Myocyte (in vitro differentiated cells): ENCODE data around the gene TAS2R4. TPM values are rescaled to one million over a fixed set of nuclear protein-coding genes. Genes with fewer than 3 reads are reported as not detected.
"Not testable (repeated sequence)": the region's sequence is repeated elsewhere in the genome, so short reads cannot be mapped to it uniquely, and the experiment has no call there.

ENCODE experiments used
- DNase-seq: peaks from one replicate; pipeline ENCODE4 v3.0.0-alpha.2; 2012; ENCODE audit warnings: low read depth
- polyA plus RNA-seq: library from polyadenylated mRNA; unstranded; fragments of >200 nt; gene quantifications from one replicate; pipeline ENCODE4 v1.2.1, GENCODE V29; 2012; ENCODE audit warnings: missing spikeins
- total RNA-seq: library from RNA; depleted of rRNA; stranded (reverse); fragments of >200 nt; gene quantifications from 2 replicates; pipeline ENCODE4 v1.2.3, GENCODE V29; 2014

Gene TAS2R4
- total RNA-seq: 0.40 and 0.68 TPM in 2 replicates
- polyA plus RNA-seq: 0.34 TPM

- no peak for DNase-seq
Measured at GRCh38 chr7:141776374-141776773, at the start of gene TAS2R4. Gene TAS2R4 (plus strand): TSS chr7:141776674. CDS start chr7:141778489, 1,815 bp downstream.

- no peak for DNase-seq
Measured at GRCh38 chr7:141729020-141729419, 47.5 kb upstream of the TAS2R4 start.

- peak; percentile 6 for DNase-seq
Measured at GRCh38 chr7:141731476-141732149, 44.9 kb upstream of the TAS2R4 start.

- DNase-seq: no peak
Measured at GRCh38 chr7:141737118-141737835, 39.2 kb upstream of the TAS2R4 start.

- peak; percentile 99 for DNase-seq
Measured at GRCh38 chr7:141737836-141738591, 38.5 kb upstream of the TAS2R4 start, which contains the start of gene SSBP1. Gene SSBP1 (plus strand): TSS chr7:141738358. CDS start chr7:141739167, 809 bp downstream.

- DNase-seq: no peak
Measured at GRCh38 chr7:141738592-141739013, 37.9 kb upstream of the TAS2R4 start.

GRCh38 chr7:141739250-141739649 is 37.2 kb upstream of the TAS2R4 start:
- DNase-seq: no peak

GRCh38 chr7:141742229-141742628 is 34.2 kb upstream of the TAS2R4 start:
- no peak for DNase-seq

- DNase-seq: peak; percentile 57
Measured at GRCh38 chr7:141744131-141744530, 32.3 kb upstream of the TAS2R4 start.

GRCh38 chr7:141748396-141748795 is 28.1 kb upstream of the TAS2R4 start:
- peak; percentile 42 for DNase-seq

GRCh38 chr7:141751904-141752303 is 24.6 kb upstream of the TAS2R4 start:
- peak; percentile 34 for DNase-seq

- DNase-seq: no peak
Measured at GRCh38 chr7:141752634-141753033, 23.8 kb upstream of the TAS2R4 start.

- DNase-seq: peak; percentile 41
Measured at GRCh38 chr7:141754939-141755338, 21.5 kb upstream of the TAS2R4 start.

GRCh38 chr7:141763797-141764196 is 12.7 kb upstream of the TAS2R4 start, which contains the start of gene TAS2R3:
Gene TAS2R3 (plus strand): TSS chr7:141764097. CDS start chr7:141764159, 62 bp downstream.
- DNase-seq: no peak

- not testable (repeated sequence) for DNase-seq
Measured at GRCh38 chr7:141770083-141770583, 6.3 kb upstream of the TAS2R4 start.

- DNase-seq: peak; percentile 71
Measured at GRCh38 chr7:141785706-141786552, 9.5 kb downstream of the TAS2R4 start.

- no peak for DNase-seq
Measured at GRCh38 chr7:141788296-141788695, 11.8 kb downstream of the TAS2R4 start.

GRCh38 chr7:141789917-141790316 is 13.4 kb downstream of the TAS2R4 start, which contains the start of gene TAS2R5:
Gene TAS2R5 (plus strand): TSS chr7:141790217. CDS start chr7:141790362, 145 bp downstream.
- no peak for DNase-seq

GRCh38 chr7:141792526-141792925 is 16.1 kb downstream of the TAS2R4 start:
- no peak for DNase-seq

- no peak for DNase-seq
Measured at GRCh38 chr7:141820067-141820466, 43.6 kb downstream of the TAS2R4 start.
